ENCODE results near the gene CLMN. TPM values are rescaled to one million over a fixed set of nuclear protein-coding genes. Genes with fewer than 3 reads are reported as not detected.

Gene CLMN
- total and polyA plus RNA-seq, 2 experiments from 2014 or later, result 3.2 to 5.7 TPM

GRCh38 chr14:95341115-95341514 is 21.4 kb upstream of the CLMN start:
- no peak overlapping the region for H3K4me2 ChIP-seq
- H3K9me3 Mint-ChIP-seq, result no peaks in the 10 kb centered on the region
- H3K36me3 Mint-ChIP-seq (ENCODE audit: low read depth), result no peaks in the 10 kb centered on the region; the same call in 2 of the 3 replicates
- H4K20me1 ChIP-seq (replicated peaks; ENCODE audit: insufficient read depth), result no peaks in the 10 kb centered on the region
- H3K27ac ChIP-seq (ENCODE audit: low read depth), result no peak overlapping the region
- H3K27me3 ChIP-seq (ENCODE audit: insufficient read depth), result no peaks in the 10 kb centered on the region
- TF ChIP-seq REST (IDR thresholded peaks at IDR 0.05; ENCODE audit: unreplicated experiment), result no peak
- no peak for TF ChIP-seq EZH2phosphoT487 (IDR thresholded peaks at IDR 0.05; ENCODE audit: unreplicated experiment)
- no peak for TF ChIP-seq ZNF462 (CRISPR knock-in tag; IDR thresholded peaks at IDR 0.05)
- H3K9me2 ChIP-seq (ENCODE audit: insufficient read depth), result no peaks in the 10 kb centered on the region
- ATAC-seq (no peak), DNase-seq (ENCODE audit: low spot score) (no peak)
- no peak overlapping the region for H2AFZ ChIP-seq
- no peaks in the 10 kb centered on the region for H3F3A ChIP-seq (replicated peaks; ENCODE audit: low read depth)
- no peaks in the 10 kb centered on the region for H3K36me3 ChIP-seq (ENCODE audit: insufficient read depth)
- H3K79me2 ChIP-seq (replicated peaks; ENCODE audit: insufficient read depth), result no peaks in the 10 kb centered on the region
- H3K27ac Mint-ChIP-seq, result no peak overlapping the region
- H3K4me3 ChIP-seq, result no peak overlapping the region
- H3K27me3 Mint-ChIP-seq (ENCODE audit: insufficient read depth, low read depth, poor library complexity), result peaks cover 9% of the 10 kb centered on the region
- no peak overlapping the region for H3K4me3 Mint-ChIP-seq
- no peaks in the 10 kb centered on the region; the same call in 2 of the 3 replicates for H3K4me1 Mint-ChIP-seq
- H3K4me1 ChIP-seq (ENCODE audit: insufficient read depth), result no peaks in the 10 kb centered on the region
